CD4-positive, CD25-positive, alpha-beta regulatory T cell (primary cell): Measurements from ENCODE around the gene TTC28. TPM values are rescaled to one million over a fixed set of nuclear protein-coding genes. Genes with fewer than 3 reads are reported as not detected.
"Not testable (repeated sequence)": the region's sequence is repeated elsewhere in the genome, so short reads cannot be mapped to it uniquely, and the experiment has no call there.

ENCODE experiments used
- ATAC-seq, 2 donors: fragments of 150-1000 bp; cut with Tn5 transposase; one replicate each; pipeline ENCODE4 v1.10.0; 2021; ENCODE audit warnings: low read depth in 2 of 2, moderate number of reproducible peaks in 2 of 2, moderate library complexity in 1 of 2
- DNase-seq, 3 donors: peaks; one replicate each; pipeline versions ENCODE4 v3.0.0 to v3.0.0-alpha.2; 2012 to 2022; ENCODE audit warnings: mixed read lengths in 1 of 3
- H3K27ac ChIP-seq: one replicate; pipeline ENCODE4 v1.7.0; 2013; ENCODE audit warnings: mild to moderate bottlenecking, low read length; ENCODE audit not compliant: insufficient read depth, poor library complexity, severe bottlenecking
- H3K27me3 ChIP-seq: one replicate; pipeline ENCODE4 v1.7.0; 2013; ENCODE audit warnings: low read length; ENCODE audit not compliant: control insufficient read depth, insufficient read depth
- H3K36me3 ChIP-seq: one replicate; pipeline ENCODE4 v1.7.0; 2013; ENCODE audit warnings: mild to moderate bottlenecking, low read length, moderate library complexity; ENCODE audit not compliant: control insufficient read depth, insufficient read depth
- H3K4me1 ChIP-seq: 2 replicates; pipeline ENCODE4 v1.7.0; 2013; ENCODE audit warnings: mild to moderate bottlenecking, low read length; ENCODE audit not compliant: insufficient read depth, control insufficient read depth, poor library complexity, severe bottlenecking
- H3K4me3 ChIP-seq: one replicate; pipeline ENCODE4 v1.7.0; 2013; ENCODE audit warnings: low read depth, mild to moderate bottlenecking, low read length, moderate library complexity
- H3K9me3 ChIP-seq, 2 experiments: 1 replicate in 1 of 2; 2 replicates in 1 of 2; pipeline ENCODE4 v1.7.0; 2013; ENCODE audit warnings: low read length in 2 of 2, mild to moderate bottlenecking in 1 of 2, moderate library complexity in 1 of 2; ENCODE audit not compliant: control insufficient read depth in 2 of 2
- H3K27ac Mint-ChIP-seq, 3 donors: one replicate each; pipeline ENCODE4 v1.8.0; 2020 to 2022; ENCODE audit warnings: mild to moderate bottlenecking in 3 of 3, mixed read lengths in 3 of 3, moderate library complexity in 2 of 3
- H3K27me3 Mint-ChIP-seq: one replicate; pipeline ENCODE4 v1.8.0; 2022; ENCODE audit warnings: mild to moderate bottlenecking, mixed read lengths
- H3K36me3 Mint-ChIP-seq: one replicate; pipeline ENCODE4 v1.8.0; 2020; ENCODE audit warnings: mixed read lengths
- H3K4me1 Mint-ChIP-seq, 4 donors: one replicate each; pipeline ENCODE4 v1.8.0; 2020 to 2022; ENCODE audit warnings: mixed read lengths in 4 of 4, mild to moderate bottlenecking in 1 of 4
- H3K4me3 Mint-ChIP-seq, 4 donors: one replicate each; pipeline ENCODE4 v1.8.0; 2020 to 2022; ENCODE audit warnings: mild to moderate bottlenecking in 4 of 4, mixed read lengths in 4 of 4, moderate library complexity in 3 of 4
- H3K9me3 Mint-ChIP-seq, 7 donors: one replicate each; pipeline ENCODE4 v1.8.0; 2020 to 2022; ENCODE audit warnings: mixed read lengths in 7 of 7, mild to moderate bottlenecking in 3 of 7, moderate library complexity in 2 of 7
- polyA plus RNA-seq, 4 donors: library from polyadenylated mRNA; unstranded; fragments of 300-500 nt; fragmentation: Illumina TruSeq; gene quantifications; one replicate each; pipeline ENCODE4 v1.2.3, GENCODE V29; 2021
- total RNA-seq: library from RNA; stranded (reverse); gene quantifications from one replicate; pipeline ENCODE4 v1.2.3, GENCODE V29; 2022

The TTC28 gene
- total and polyA plus RNA-seq, 5 donors from 2014 or later, result 0.02 to 2.7 (median 0.28) TPM; not detected in 1

DNA sequence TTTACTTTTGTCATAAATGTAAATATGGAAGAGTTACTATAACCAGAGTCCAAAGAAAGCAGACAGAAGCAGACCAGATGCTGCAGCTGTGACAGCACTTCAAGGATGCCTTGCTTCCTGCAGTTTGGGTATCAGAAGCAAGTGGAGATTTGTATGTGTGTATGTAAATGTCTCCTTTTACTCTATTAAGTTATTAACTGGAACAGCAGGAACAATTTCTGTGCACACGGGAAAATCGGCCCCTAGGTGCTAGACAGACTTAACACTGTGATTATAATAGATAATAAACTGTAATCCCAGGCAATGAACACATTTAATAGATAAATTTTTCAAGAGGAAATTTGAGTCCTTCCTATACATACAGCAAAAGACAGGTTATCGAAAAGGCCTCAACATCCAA lies 582.0 kb downstream of the TTC28 start:
- Mint-ChIP-seq H3K4me1 (no peaks in the 10 kb centered on the region), H3K36me3 (no peaks in the 10 kb centered on the region), H3K27me3 (no peaks in the 10 kb centered on the region), H3K27ac (no peak overlapping the region), H3K9me3 (peaks cover 0 to 3% (median 0%) of the 10 kb centered on the region in 7 donors), H3K4me3 (no peak overlapping the region)
- DNase-seq (no peak), ATAC-seq (no peak)
- Histone ChIP-seq H3K4me1 (no peaks in the 10 kb centered on the region), H3K9me3 (no peaks in the 10 kb centered on the region), H3K27me3 (no peaks in the 10 kb centered on the region), H3K27ac (no peak overlapping the region), H3K36me3 (no peaks in the 10 kb centered on the region), H3K4me3 (no peak overlapping the region)

DNA sequence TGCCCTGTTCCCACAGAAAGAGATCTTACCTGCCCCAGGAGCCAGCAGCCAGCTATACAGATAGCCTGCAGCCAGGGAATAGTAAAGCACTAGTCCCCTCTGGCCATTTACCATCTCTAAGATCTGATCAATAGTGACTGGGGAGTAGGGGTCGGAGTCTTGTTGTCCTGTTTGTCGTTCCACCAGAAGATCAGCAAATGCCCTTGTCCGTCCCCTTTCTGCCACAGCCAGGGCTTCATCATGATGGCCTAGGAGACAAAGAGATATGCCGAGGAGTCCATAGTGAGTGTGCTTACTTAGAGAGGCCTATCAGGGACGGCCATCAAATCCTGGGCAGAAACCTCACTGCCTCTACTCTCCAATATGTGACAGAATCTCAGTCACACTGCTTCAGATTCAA lies 583.5 kb downstream of the TTC28 start:
- Histone ChIP-seq H3K9me3 (no peaks in the 10 kb centered on the region), H3K27ac (no peak overlapping the region), H3K27me3 (no peaks in the 10 kb centered on the region), H3K4me1 (no peaks in the 10 kb centered on the region), H3K4me3 (no peak overlapping the region), H3K36me3 (no peaks in the 10 kb centered on the region)
- Mint-ChIP-seq H3K36me3 (no peaks in the 10 kb centered on the region), H3K4me3 (no peak overlapping the region), H3K27me3 (no peaks in the 10 kb centered on the region), H3K9me3 (peaks cover 0 to 3% (median 0%) of the 10 kb centered on the region in 7 donors), H3K27ac (no peak overlapping the region), H3K4me1 (no peaks in the 10 kb centered on the region)
- no peak for ATAC-seq
- DNase-seq, result no peak

DNA sequence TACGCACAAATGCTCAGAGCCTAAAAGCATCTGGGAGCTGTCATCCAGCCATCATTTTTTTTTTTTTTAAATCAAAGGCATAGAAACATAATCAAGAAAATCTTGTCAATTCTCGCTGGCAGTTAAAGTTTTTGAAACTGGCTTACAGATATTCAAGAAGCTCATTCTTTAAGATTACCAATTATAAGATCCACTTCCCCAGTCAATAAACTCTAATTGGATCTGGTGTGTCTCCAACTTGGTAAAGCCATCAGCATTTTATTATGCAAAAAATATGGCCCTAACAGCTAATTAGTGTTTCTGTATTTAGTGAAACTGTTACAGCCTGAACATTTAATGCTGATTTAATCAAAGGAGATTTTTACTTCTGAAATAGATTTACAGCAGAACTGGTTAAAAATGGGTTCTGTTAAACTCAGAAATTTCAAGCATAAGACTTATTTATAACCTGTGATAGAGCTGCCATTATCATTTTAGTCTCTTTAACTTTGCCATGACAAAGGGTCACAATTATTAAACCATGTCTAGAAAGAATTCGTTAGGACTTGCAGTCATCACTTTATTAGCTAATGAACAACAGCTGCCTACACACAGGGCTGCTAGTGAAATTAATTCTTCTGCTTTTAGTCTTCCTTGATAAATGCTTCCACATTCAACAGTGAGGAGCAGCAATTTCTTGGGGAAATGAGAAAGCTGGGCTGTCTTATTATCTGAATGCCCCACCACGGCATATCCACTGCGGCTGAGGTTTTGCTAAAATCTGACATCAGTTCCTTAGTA lies 584.1 kb downstream of the TTC28 start:
- H3K4me1 Mint-ChIP-seq, result no peaks in the 10 kb centered on the region
- no peaks in the 10 kb centered on the region for H3K27me3 ChIP-seq
- DNase-seq (no peak), ATAC-seq (no peak)
- no peaks in the 10 kb centered on the region for H3K36me3 Mint-ChIP-seq
- H3K4me3 Mint-ChIP-seq, result no peak overlapping the region
- no peak overlapping the region for H3K27ac ChIP-seq
- H3K9me3 Mint-ChIP-seq, result peaks cover 0 to 3% (median 0%) of the 10 kb centered on the region in 7 donors
- no peaks in the 10 kb centered on the region for H3K36me3 ChIP-seq
- no peaks in the 10 kb centered on the region for H3K27me3 Mint-ChIP-seq
- no peaks in the 10 kb centered on the region for H3K9me3 ChIP-seq
- no peaks in the 10 kb centered on the region for H3K4me1 ChIP-seq
- H3K27ac Mint-ChIP-seq, result no peak overlapping the region
- H3K4me3 ChIP-seq, result no peak overlapping the region

DNA sequence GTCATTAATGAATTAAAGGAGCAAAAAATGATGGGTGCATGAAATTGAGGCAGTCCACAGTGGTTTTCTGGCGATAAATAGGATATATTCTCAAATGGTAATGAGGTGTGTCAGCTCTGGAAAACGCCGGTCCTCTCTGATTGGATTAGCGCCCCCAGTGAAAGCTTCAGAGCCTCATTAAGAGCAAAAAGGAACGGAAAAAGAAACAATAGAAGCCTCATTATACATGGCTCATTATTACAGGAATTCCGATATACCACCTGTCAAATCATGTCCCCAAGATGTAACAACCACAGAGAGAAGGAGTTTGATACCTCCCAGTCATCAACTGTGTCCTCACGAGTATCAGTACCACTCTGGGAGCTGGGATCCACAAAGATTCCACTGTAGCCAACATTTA lies 584.9 kb downstream of the TTC28 start:
- H3K27ac ChIP-seq, result no peak overlapping the region
- no peak overlapping the region for H3K4me3 ChIP-seq
- no peak for DNase-seq
- Mint-ChIP-seq H3K4me1 (no peaks in the 10 kb centered on the region), H3K36me3 (no peaks in the 10 kb centered on the region), H3K4me3 (no peak overlapping the region), H3K27me3 (no peaks in the 10 kb centered on the region), H3K27ac (no peak overlapping the region), H3K9me3 (peaks cover 0 to 3% (median 0%) of the 10 kb centered on the region in 7 donors)
- ATAC-seq, result no peak
- no peaks in the 10 kb centered on the region for H3K27me3 ChIP-seq
- no peaks in the 10 kb centered on the region for H3K36me3 ChIP-seq
- no peaks in the 10 kb centered on the region for H3K9me3 ChIP-seq
- H3K4me1 ChIP-seq, result no peaks in the 10 kb centered on the region

DNA sequence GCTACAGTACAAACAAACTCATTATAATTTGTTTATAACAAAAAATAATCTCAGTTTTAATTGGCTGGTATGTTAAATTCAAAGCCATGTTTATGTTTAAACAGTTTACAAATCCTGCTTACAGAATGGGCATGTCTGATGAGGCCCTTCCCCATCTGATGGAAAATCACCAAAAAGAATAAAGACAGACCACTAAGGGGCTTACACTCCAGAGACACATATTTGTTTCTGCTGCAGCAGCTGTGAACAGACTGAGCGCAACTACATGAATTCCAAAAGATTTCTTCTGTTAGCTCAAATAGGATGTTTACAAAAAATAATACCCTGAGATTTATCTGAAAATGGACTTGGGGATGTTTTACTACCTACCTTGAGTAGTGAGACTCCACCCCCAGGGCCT lies 585.9 kb downstream of the TTC28 start:
- no peaks in the 10 kb centered on the region for H3K4me1 Mint-ChIP-seq
- H3K4me1 ChIP-seq, result no peaks in the 10 kb centered on the region
- no peak for ATAC-seq
- H3K9me3 Mint-ChIP-seq, result peaks cover 0 to 3% (median 0%) of the 10 kb centered on the region in 7 donors
- no peak for DNase-seq
- H3K9me3 ChIP-seq, result no peaks in the 10 kb centered on the region
- no peak overlapping the region for H3K4me3 Mint-ChIP-seq
- H3K36me3 ChIP-seq, result no peaks in the 10 kb centered on the region
- no peaks in the 10 kb centered on the region for H3K36me3 Mint-ChIP-seq
- no peaks in the 10 kb centered on the region for H3K27me3 Mint-ChIP-seq
- no peak overlapping the region for H3K27ac ChIP-seq
- H3K27me3 ChIP-seq, result no peaks in the 10 kb centered on the region
- no peak overlapping the region for H3K27ac Mint-ChIP-seq
- no peak overlapping the region for H3K4me3 ChIP-seq

DNA sequence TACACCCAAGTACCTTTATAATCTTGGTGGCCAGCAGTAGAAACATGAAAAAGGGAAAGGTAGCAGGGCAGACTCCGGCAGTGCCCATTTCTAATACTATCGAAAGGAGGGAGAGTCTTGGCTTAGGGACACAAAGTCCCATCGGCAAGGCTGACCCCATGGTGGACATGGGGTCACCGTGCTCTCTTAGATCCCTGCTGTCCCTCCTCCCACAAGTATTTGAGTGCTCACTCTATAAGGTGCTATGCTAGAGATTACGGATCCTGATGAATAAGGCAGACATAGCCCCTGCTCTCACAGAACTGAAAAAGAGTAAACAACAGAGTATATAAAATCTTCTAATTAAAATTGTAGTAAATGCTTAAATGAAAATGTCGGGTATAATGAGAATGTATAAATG lies 588.2 kb downstream of the TTC28 start:
- no peak for ATAC-seq
- H3K27ac ChIP-seq, result no peak overlapping the region
- H3K4me1 Mint-ChIP-seq, result no peaks in the 10 kb centered on the region
- no peak for DNase-seq
- H3K9me3 ChIP-seq, result no peaks in the 10 kb centered on the region
- H3K36me3 Mint-ChIP-seq, result no peaks in the 10 kb centered on the region
- no peaks in the 10 kb centered on the region for H3K4me1 ChIP-seq
- H3K4me3 ChIP-seq, result no peak overlapping the region
- H3K27me3 Mint-ChIP-seq, result no peaks in the 10 kb centered on the region
- peaks cover 0 to 3% (median 0%) of the 10 kb centered on the region in 7 donors for H3K9me3 Mint-ChIP-seq
- no peak overlapping the region for H3K4me3 Mint-ChIP-seq
- H3K36me3 ChIP-seq, result no peaks in the 10 kb centered on the region
- H3K27me3 ChIP-seq, result no peaks in the 10 kb centered on the region
- no peak overlapping the region for H3K27ac Mint-ChIP-seq

DNA sequence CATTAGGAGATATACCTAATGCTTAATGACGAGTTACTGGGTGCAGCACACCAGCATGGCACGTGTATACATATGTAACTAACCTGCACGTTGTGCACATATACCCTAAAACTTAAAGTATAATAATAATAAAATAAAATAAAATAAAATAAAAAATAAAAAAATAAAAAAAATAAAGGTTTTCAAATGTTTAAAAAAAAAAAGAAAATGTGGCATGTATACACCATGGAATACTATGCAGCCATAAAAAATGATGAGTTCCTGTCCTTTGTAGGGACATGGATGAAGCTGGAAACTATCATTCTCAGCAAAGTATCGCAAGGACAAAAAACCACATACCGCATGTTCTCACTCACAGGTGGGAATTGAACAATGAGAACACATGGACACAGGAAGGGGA lies 590.1 kb downstream of the TTC28 start:
- not testable (repeated sequence) for H3K9me3 ChIP-seq, DNase-seq, H3K27me3 ChIP-seq, H3K27ac ChIP-seq, ATAC-seq, H3K27me3 Mint-ChIP-seq, H3K27ac Mint-ChIP-seq, H3K4me3 ChIP-seq, H3K36me3 ChIP-seq, H3K36me3 Mint-ChIP-seq, H3K4me1 ChIP-seq, H3K4me3 Mint-ChIP-seq, H3K4me1 Mint-ChIP-seq, H3K9me3 Mint-ChIP-seq

DNA sequence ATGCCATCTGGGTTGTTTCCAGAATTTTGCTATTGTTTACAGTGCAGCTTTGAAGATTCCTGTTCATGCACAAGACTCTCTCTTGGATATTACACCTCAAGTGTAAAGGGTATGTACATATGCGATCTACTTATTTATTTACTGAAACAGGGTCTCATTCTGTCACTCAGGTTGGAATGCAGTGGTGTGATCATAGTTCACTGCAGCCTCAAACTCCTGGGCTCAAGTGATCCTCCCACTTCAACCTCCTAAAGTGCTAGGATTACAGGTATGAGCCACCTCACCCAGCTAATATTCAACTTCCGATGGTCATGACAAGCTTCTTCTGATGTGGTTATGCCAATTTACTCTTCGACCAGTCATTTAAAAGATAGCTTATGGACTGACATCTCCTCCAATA lies 602.5 kb downstream of the TTC28 start:
- Mint-ChIP-seq H3K27me3 (no peaks in the 10 kb centered on the region), H3K9me3 (peaks cover 0 to 3% (median 0%) of the 10 kb centered on the region in 7 donors), H3K36me3 (no peaks in the 10 kb centered on the region), H3K27ac (no peak overlapping the region), H3K4me3 (no peak overlapping the region), H3K4me1 (no peaks in the 10 kb centered on the region)
- DNase-seq (no peak), ATAC-seq (no peak)
- no peak overlapping the region for H3K27ac ChIP-seq
- H3K4me3 ChIP-seq, result no peak overlapping the region
- no peaks in the 10 kb centered on the region for H3K36me3 ChIP-seq
- no peaks in the 10 kb centered on the region for H3K9me3 ChIP-seq
- no peaks in the 10 kb centered on the region for H3K4me1 ChIP-seq
- H3K27me3 ChIP-seq, result peaks cover 3% of the 10 kb centered on the region
